ENCODE measurements around the gene SULT2B1.

SULT2B1 gene

GRCh38 chr19:48606463-48607358, 54.7 kb downstream of the SULT2B1 start, which contains the start of gene SPACA4:
SPACA4 (plus strand) TSS chr19:48606742; CDS start chr19:48606979, 237 bp downstream.
- DNase-seq, result no peak

- no peak for DNase-seq
These were observed 55.4 kb downstream of the SULT2B1 start for GRCh38 chr19:48607359-48607755.

DNA sequence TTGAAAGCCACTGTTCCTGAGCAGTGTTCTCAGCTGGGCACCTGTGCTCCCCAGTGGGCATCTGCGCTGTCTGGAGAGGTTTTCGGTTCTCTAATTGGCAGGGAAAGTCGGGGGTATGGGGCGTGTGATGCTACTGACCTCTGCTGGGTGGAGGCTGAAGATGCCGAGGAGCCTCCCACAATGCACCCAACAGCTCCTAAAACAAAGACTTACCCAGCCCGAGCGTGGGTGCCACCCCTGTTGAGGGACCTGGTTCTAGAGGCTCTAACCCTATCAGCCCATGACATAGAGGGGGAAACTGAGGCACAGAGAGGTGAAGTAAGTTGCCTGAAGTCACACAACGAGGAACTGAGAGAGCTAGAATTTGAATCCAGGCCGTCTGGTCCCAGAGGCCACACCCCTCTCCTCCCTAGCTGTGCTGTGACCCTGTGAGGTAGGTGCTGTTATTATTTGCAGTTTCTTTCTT, 56.9 kb downstream of the SULT2B1 start:
- DNase-seq, result no peak

- DNase-seq, result no peak
These were observed 57.7 kb downstream of the SULT2B1 start for GRCh38 chr19:48609571-48610108.

DNA sequence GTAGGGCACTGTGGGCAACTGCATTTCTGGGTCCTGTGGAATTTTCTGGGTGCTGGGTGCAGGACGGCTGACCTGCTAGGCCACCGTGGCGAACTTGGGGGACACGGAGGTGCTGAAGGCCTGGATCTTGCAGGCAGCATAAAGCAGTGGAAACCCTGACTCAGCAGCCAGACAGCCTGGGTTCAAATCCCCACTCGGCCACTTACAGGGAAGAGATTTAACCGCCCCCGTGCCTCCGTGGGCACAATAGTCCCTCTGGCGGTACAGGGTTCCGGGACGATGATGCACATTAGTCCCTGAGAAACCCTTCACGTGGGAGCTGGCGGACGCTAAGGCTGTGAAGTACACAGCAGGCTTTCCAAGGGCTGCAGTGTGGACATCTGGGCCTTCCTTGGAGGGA, 59.9 kb downstream of the SULT2B1 start:
- no peak for DNase-seq

GRCh38 chr19:48613024-48613851, 61.3 kb downstream of the SULT2B1 start:
- no peak for DNase-seq

- DNase-seq, result no peak
These were observed 62.0 kb downstream of the SULT2B1 start for GRCh38 chr19:48613852-48614435.

- peak; percentile 61 for DNase-seq
These were observed 62.7 kb downstream of the SULT2B1 start, which contains the start of gene FAM83E for GRCh38 chr19:48614436-48615230. FAM83E (minus strand) TSS chr19:48615076; CDS start chr19:48613372, 1,704 bp downstream.

DNA sequence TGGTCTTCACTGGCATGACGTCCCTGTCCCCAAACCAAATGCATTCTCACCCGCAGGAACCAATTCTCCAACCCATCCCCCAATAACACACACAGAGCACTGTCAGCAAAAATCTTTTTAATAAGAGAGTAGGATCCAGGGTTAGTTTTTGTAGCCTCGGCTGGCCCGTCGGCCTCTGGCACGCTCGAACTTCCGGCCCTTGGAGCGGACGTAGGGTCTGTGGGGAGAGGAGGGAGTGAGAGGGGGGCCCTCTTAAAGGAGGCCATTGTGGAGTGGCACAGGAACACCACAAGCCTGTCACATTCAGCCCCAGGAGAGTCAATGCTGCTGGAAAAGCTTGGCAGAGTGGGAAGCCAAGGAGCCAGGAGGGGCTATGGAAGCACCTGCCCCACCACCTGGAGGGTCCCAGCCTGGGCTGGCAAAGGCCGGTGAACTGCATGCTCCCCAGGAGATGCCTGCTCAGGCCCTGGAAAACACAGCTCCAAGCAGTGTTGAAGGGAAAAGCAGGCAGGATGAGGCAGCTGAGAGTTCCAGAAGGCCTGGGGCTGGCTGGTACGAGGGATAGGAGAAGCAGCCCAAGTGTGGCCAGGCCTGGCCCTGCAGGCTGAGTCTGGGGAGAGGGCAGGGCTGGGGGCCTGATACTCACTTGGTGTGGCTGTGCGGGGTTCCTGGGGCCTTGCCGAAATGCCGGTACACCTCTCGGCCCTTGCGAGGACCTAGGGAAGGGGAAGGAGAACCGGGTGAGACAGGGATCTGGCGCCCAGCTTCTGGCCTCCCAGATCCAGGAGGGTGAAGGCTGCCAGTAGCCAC, 63.5 kb downstream of the SULT2B1 start:
- no peak for DNase-seq

DNA sequence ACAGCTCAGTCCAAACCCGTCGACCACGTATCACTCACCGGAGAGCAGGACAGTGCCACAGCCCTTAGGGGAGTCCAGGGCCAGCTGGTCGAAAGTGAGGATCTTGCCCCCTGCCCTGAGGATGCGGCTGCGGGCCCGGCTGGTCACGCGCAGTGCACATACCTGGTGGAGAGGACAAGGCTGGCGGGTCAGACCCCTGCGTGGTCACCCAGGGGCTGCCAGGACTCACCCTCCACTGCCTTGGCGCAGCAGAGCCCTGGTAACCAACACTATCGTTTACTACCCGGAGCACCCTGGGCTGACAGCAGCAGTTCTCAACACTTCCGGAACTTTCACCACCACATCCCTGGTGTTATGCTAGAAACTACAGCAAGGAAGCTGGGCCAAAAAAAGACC, 64.1 kb downstream of the SULT2B1 start:
- DNase-seq, result no peak

DNA sequence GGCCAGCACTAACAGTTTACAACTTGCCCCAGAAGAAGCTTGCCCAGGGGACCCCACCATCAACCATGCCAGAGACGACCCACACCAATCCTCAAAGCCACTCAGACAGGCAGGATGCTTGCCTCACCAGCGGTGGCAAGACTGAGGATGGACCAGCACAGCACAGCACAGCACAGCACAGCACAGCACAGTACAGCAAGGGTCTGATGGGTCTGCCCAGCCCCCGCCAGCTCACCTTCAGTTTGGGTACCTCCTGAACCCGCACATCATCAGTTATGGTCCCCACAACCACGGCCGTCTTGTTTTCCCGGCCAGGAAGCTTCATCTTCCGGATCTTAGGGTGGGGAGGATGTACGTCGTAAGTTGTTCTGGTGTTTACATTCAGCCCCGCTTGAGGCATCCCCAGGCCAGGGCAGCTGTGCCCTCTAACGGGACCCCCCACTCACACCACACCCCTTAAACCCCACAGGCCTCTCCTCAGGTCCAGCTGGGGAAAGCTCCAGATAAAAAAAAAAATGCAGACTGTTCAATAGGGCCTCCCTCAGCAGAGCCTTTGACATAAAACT, 64.6 kb downstream of the SULT2B1 start:
- DNase-seq, result no peak

DNA sequence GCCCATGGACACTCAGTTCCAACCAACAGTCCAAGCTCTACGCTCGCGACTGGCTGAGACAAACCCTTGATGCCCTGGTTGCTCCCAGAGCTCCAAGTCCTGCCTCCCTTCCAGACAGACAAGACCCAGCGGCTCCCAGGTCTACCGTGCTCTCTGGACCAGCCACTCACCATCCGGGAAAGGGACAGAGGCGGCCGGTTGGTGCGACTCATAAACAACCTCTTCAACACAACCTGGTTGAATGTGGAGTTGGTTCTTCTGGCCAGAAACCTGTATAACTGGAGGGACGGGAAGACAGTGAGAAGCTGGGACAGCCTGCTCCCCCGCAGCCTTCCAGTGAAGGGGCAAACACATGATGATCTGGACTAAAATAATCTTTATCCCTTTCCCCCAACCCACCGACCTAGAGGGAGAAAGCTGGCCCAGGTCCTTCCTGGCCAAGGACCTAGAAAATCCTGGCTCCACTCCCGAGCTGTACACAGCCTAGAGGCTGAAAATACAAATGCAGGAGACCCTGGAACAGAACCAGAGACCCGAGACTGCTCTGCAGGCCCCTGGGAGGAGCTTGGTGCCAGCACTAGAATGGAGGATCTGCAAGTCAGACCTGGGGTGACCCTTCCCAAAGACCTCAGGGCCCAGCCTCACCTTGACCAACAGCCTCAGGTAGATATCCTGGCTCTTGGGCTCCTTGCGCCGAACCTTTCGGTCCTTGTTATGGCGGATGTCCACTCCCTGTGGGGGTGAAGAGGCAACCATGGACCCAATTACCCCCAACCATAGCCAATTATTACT, 65.4 kb downstream of the SULT2B1 start:
- no peak for DNase-seq

DNA sequence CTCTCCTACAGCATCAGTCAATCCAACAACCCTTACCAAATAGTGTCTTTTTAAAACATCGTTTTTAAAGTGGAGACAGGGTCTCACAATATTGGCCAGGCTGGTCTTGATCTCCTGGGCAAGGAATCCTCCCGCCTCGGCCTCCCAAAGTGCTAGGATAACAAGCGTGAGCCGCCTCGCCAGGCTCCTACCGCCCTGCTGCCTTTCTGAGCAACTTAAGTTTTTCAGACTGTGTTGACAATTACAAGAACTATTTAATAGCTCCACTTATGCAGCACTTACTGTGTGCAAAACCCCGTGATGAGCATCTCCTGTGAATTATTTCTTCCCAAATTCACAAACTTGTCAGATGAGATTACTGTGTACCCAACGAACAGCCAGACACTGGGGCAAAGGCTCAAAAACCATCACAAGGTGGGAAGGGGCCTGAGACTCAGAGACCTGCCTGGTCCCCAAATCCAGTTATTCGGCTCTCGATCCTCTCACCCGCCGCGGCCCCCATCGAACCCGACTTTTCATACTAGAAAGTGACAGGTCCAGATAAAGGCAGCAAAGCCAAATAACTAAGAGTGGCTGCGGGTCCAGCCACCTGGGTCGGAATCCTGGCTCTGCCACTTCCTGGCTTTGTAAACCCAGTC, 66.4 kb downstream of the SULT2B1 start:
- no peak for DNase-seq

GRCh38 chr19:48618916-48619691, 67.1 kb downstream of the SULT2B1 start, which contains the start of the genes RPL18 and SPHK2:
RPL18 (minus strand) TSS chr19:48619178; CDS start chr19:48619143, 35 bp downstream.
SPHK2 (plus strand) TSS chr19:48619506; CDS start chr19:48620515, 1,009 bp downstream.
- peak; percentile 97 for DNase-seq

GRCh38 chr19:48619692-48620585, 68.0 kb downstream of the SULT2B1 start:
- no peak for DNase-seq

- DNase-seq, result no peak
These were observed 71.6 kb downstream of the SULT2B1 start for GRCh38 chr19:48623556-48624066.

DNA sequence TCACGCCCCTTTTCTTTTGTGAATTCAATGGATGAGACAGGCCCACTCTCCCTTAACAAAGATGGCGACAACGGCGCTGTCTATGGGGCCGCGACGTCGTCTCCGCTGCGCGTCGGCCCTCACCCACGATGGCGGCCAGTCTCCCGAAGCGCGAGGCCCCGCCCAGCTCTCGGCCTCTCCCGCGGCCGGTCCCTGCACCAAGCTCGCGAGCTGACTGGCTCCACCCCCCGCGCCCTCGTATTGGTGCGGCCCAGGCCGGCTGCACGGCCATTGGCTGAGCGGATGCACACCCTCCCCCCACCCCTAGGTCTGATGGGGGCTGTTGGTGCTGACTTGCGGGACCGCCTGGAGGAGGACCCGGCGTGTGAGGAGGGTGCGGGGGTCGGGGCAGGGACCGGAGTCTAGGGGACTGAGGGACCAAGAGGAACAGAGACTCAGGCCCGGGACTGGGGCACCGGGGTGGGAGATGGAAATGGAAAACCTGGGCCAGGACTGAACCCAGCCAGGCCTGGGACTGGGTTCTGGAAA, 72.2 kb downstream of the SULT2B1 start:
- peak; percentile 80 for DNase-seq

Data from NCI-H187 treated with DMSO at 0.1 percent for 48 hours (cell line).